OCI-LY1 (cell line): ENCODE results near the gene THEM4.

Experiments
- CTCF ChIP-seq: fragments of 200-600 bp; sonication (generic), shearing (Covaris generic); IDR thresholded peaks from 2 replicates; pipeline ENCODE4 v1.5.1; 2017; ENCODE audit warnings: mild to moderate bottlenecking, antibody characterized with exemption, low read length, moderate library complexity, mixed read lengths
- EZH2 ChIP-seq: fragments of 200-600 bp; sonication (generic), shearing (Covaris generic); IDR thresholded peaks from 2 replicates; pipeline ENCODE4 v1.8.0; 2017; ENCODE audit warnings: borderline replicate concordance, mixed run types, mild to moderate bottlenecking, antibody characterized with exemption, low read length, moderate library complexity, mixed read lengths

- TF ChIP-seq EZH2 (no peak), CTCF (no peak)
These were observed 29.8 kb upstream of the THEM4 start for GRCh38 chr1:151939141-151939540.
